SK-N-SH (cell line): Measurements from ENCODE around the gene SERPINE1. TPM values are rescaled to one million over a fixed set of nuclear protein-coding genes. Genes with fewer than 3 reads are reported as not detected.

Experiments used
- CTCF ChIA-PET: fragments of 300-600, 350-600 bp; formaldehyde crosslinking; extraction: SDS; loops from one replicate; lab custom pipeline; 2021; lab: Yijun Ruan, JAX
- POLR2A ChIA-PET: fragments of 350-600 bp; sonication (Branson Sonifier 250); formaldehyde crosslinking; extraction: SDS; loops from one replicate; lab custom pipeline; 2020; ENCODE audit warnings: antibody characterized with exemption, inconsistent platforms; lab: Yijun Ruan, JAX
- DNase-seq: peaks from one replicate; pipeline ENCODE4 v3.0.0; 2012
- H2AFZ ChIP-seq: fragments of 200-600 bp; sonication (generic); 2 replicates; pipeline ENCODE4 v1.8.1; 2016; ENCODE audit warnings: antibody characterized with exemption, mild to moderate bottlenecking, low read depth
- H3F3A ChIP-seq: fragments of 200-600 bp; sonication (generic); replicated peaks from 2 replicates; pipeline ENCODE3; 2016; ENCODE audit warnings: antibody characterized with exemption, mild to moderate bottlenecking; ENCODE audit not compliant: insufficient read depth
- H3K27ac ChIP-seq, 2 experiments: fragments of 200-500 bp in 1 of 2; fragments of 200-600 bp in 1 of 2; sonication (Bioruptor generic) in 1 of 2; sonication (generic), shearing (Covaris generic) in 1 of 2; 2 replicates each; pipeline versions ENCODE4 v1.5.1 to v1.6.1; 2014 to 2016; ENCODE audit warnings: low read depth in 2 of 2, inconsistent platforms in 1 of 2, low read length in 1 of 2, mild to moderate bottlenecking in 1 of 2, mixed read lengths in 1 of 2
- H3K27me3 ChIP-seq: fragments of 200-600 bp; sonication (generic), shearing (Covaris generic); 2 replicates; pipeline ENCODE4 v1.6.1; 2016; ENCODE audit warnings: mixed run types; ENCODE audit not compliant: insufficient read depth
- H3K36me3 ChIP-seq, 2 experiments: fragments of 200-500 bp in 1 of 2; fragments of 200-600 bp in 1 of 2; sonication (Bioruptor generic) in 1 of 2; sonication (generic) in 1 of 2; replicated peaks in 1 of 2; 2 replicates each; pipeline versions ENCODE3 to v1.5.1; 2014 to 2016; ENCODE audit warnings: low read length in 1 of 2, mild to moderate bottlenecking in 1 of 2; ENCODE audit not compliant: insufficient read depth in 2 of 2, control insufficient read depth in 1 of 2
- H3K4me1 ChIP-seq, 2 experiments: fragments of 200-500 bp in 1 of 2; fragments of 200-600 bp in 1 of 2; sonication (Bioruptor generic) in 1 of 2; sonication (generic), shearing (Covaris generic) in 1 of 2; 2 replicates each; pipeline versions ENCODE4 v1.5.1 to v1.6.1; 2014 to 2016; ENCODE audit warnings: low read depth in 1 of 2, low read length in 1 of 2, mixed run types in 1 of 2; ENCODE audit not compliant: insufficient read depth in 2 of 2, control insufficient read depth in 1 of 2
- H3K4me2 ChIP-seq: fragments of 200-600 bp; sonication (generic), shearing (Covaris generic); 2 replicates; pipeline ENCODE4 v1.6.1; 2017; ENCODE audit warnings: mixed run types
- H3K4me3 ChIP-seq, 2 experiments: fragments of 200-500 bp in 1 of 2; fragments of 200-600 bp in 1 of 2; sonication (Bioruptor generic) in 1 of 2; sonication (generic), shearing (Covaris generic) in 1 of 2; 2 replicates each; pipeline versions ENCODE4 v1.5.1 to v1.8.1; 2014 to 2016; ENCODE audit warnings: low read depth in 2 of 2, inconsistent platforms in 1 of 2, low read length in 1 of 2, mild to moderate bottlenecking in 1 of 2, mixed read lengths in 1 of 2, moderate library complexity in 1 of 2
- H3K79me2 ChIP-seq: fragments of 200-600 bp; sonication (generic); 2 replicates; pipeline ENCODE4 v1.8.1; 2017; ENCODE audit warnings: mild to moderate bottlenecking; ENCODE audit not compliant: insufficient read depth
- H3K9ac ChIP-seq: fragments of 200-600 bp; sonication (generic); 2 replicates; pipeline ENCODE4 v1.6.1; 2017; ENCODE audit warnings: mixed run types
- H3K9me2 ChIP-seq: fragments of 200-600 bp; sonication (generic); 2 replicates; pipeline ENCODE4 v1.6.1; 2017; ENCODE audit warnings: mixed run types
- H3K9me3 ChIP-seq: fragments of 200-600 bp; sonication (generic); 2 replicates; pipeline ENCODE4 v1.6.1; 2017; ENCODE audit warnings: mixed run types, mild to moderate bottlenecking, moderate library complexity
- H4K20me1 ChIP-seq: fragments of 200-600 bp; sonication (generic); 2 replicates; pipeline ENCODE4 v1.6.1; 2017; ENCODE audit warnings: mild to moderate bottlenecking, mixed run types; ENCODE audit not compliant: insufficient read depth
- CHD2 ChIP-seq: fragments of 150-350 bp; IDR thresholded peaks from 2 replicates; pipeline ENCODE4 v1.6.1; 2018; ENCODE audit warnings: low read length; ENCODE audit not compliant: partially characterized antibody
- ELF1 ChIP-seq: IDR thresholded peaks from 2 replicates; pipeline ENCODE4 v1.4.0; 2012
- EP300 ChIP-seq, 2 experiments: IDR thresholded peaks; 2 replicates each; pipeline versions ENCODE4 v1.4.0 to v1.6.1; 2012; ENCODE audit warnings: borderline replicate concordance in 1 of 2, low read depth in 1 of 2, low read length in 1 of 2
- EZH2phosphoT487 ChIP-seq: fragments of 200-600 bp; sonication (generic); IDR thresholded peaks from 2 replicates; pipeline ENCODE4 v1.6.1; 2017; ENCODE audit warnings: low read depth, mixed run types, mild to moderate bottlenecking, antibody characterized with exemption, moderate library complexity, borderline replicate concordance
- FOSL2 ChIP-seq: IDR thresholded peaks from 2 replicates; pipeline ENCODE4 v1.4.0; 2012; ENCODE audit warnings: low read depth, mild to moderate bottlenecking, moderate library complexity, borderline replicate concordance
- FOXM1 ChIP-seq: IDR thresholded peaks from 2 replicates; pipeline ENCODE4 v1.4.0; 2012; ENCODE audit warnings: low read depth, mild to moderate bottlenecking
- GATA2 ChIP-seq: sonication (generic); formaldehyde crosslinking; IDR thresholded peaks from 2 replicates; pipeline ENCODE4 v1.5.0; 2020; ENCODE audit warnings: mild to moderate bottlenecking, missing genetic modification reagents
- IRF3 ChIP-seq: fragments of 150-350 bp; IDR thresholded peaks from 2 replicates; pipeline ENCODE4 v1.6.1; 2016; ENCODE audit warnings: mild to moderate bottlenecking, low read depth, low read length
- JUND ChIP-seq: IDR thresholded peaks from 2 replicates; pipeline ENCODE4 v1.4.0; 2012
- MAX ChIP-seq: IDR thresholded peaks from 2 replicates; pipeline ENCODE4 v1.4.0; 2012; ENCODE audit warnings: low read depth
- PBX3 ChIP-seq: IDR thresholded peaks from 2 replicates; pipeline ENCODE4; 2012
- POLR2AphosphoS5 ChIP-seq: IDR thresholded peaks from 2 replicates; pipeline ENCODE4 v1.6.1; 2012; ENCODE audit warnings: low read depth, low read length
- RAD21 ChIP-seq: IDR thresholded peaks from 2 replicates; pipeline ENCODE4 v1.6.1; 2012; ENCODE audit warnings: mild to moderate bottlenecking, low read length
- RCOR1 ChIP-seq: fragments of 150-350 bp; IDR thresholded peaks from 2 replicates; pipeline ENCODE4 v1.6.1; 2017; ENCODE audit warnings: antibody characterized with exemption, low read length
- REST ChIP-seq: IDR thresholded peaks from 2 replicates; pipeline ENCODE4 v1.6.1; 2012; ENCODE audit warnings: mild to moderate bottlenecking, low read depth, low read length, moderate library complexity
- RFX5 ChIP-seq: IDR thresholded peaks from 2 replicates; pipeline ENCODE4 v1.6.1; 2012; ENCODE audit warnings: mild to moderate bottlenecking, improper control_type of control experiment, low read length
- RXRA ChIP-seq: IDR thresholded peaks from 2 replicates; pipeline ENCODE4 v1.4.0; 2012; ENCODE audit warnings: low read depth, mild to moderate bottlenecking, borderline replicate concordance
- TCF12 ChIP-seq: IDR thresholded peaks from 2 replicates; pipeline ENCODE4 v1.4.0; 2012
- USF1 ChIP-seq: IDR thresholded peaks from 2 replicates; pipeline ENCODE4 v1.4.0; 2012; ENCODE audit warnings: low read depth, borderline replicate concordance
- YY1 ChIP-seq: IDR thresholded peaks from 2 replicates; pipeline ENCODE4 v1.4.0; 2012; ENCODE audit warnings: low read depth, mild to moderate bottlenecking
- WGBS: methylation state at CpG from one replicate; pipeline ENCODE4 v1.1.6; 2017; ENCODE audit warnings: low lambda C conversion rate; 5-methylcytosine and 5-hydroxymethylcytosine counted together
- polyA plus RNA-seq, 3 experiments: library from polyadenylated mRNA; depleted of rRNA; stranded (reverse); fragments of >200 nt; gene quantifications; 2 replicates each; pipeline ENCODE4 v1.2.3, GENCODE V29; 2012

Gene SERPINE1
- polyA plus RNA-seq, 1 of the 3 experiments (the other 2 are of a cell fraction), result 4,174 TPM

- no peak overlapping the region for H3K9ac ChIP-seq
- no peaks in the 10 kb centered on the region for H3K36me3 ChIP-seq
- H3K27ac ChIP-seq, result no peak overlapping the region
- peak overlapping the region; percentile 12; the same call in 1 of the 2 replicates for H2AFZ ChIP-seq
- H3F3A ChIP-seq, result peaks cover 24% of the 10 kb centered on the region
- H3K79me2 ChIP-seq, result peaks cover 8% of the 10 kb centered on the region
- no peak overlapping the region for H3K4me2 ChIP-seq
- H3K4me3 ChIP-seq, result no peak overlapping the region
- ChIA-PET CTCF (interaction anchor here (1.0 to 6.4 kb wide), 6 partner anchors 23 to 187 kb away, joined by 3 to 46 read pairs (median 4); partner anchors contain the start of genes ACHE and MUC12), POLR2A (no interaction called here)
- H3K9me2 ChIP-seq, result no peaks in the 10 kb centered on the region
- no peaks in the 10 kb centered on the region for H4K20me1 ChIP-seq
- H3K27me3 ChIP-seq, result no peaks in the 10 kb centered on the region
- H3K9me3 ChIP-seq, result no peaks in the 10 kb centered on the region
- 68% methylated on average over 1 of the region's 1 CpG for WGBS
- TF ChIP-seq CHD2 (no peak), FOSL2 (no peak), JUND (no peak), MAX (no peak), IRF3 (no peak), REST (no peak), GATA2 (CRISPR knock-in tag) (no peak), PBX3 (no peak), POLR2AphosphoS5 (no peak), USF1 (no peak), RAD21 (no peak), FOXM1 (no peak), TCF12 (no peak), RFX5 (no peak), ELF1 (no peak), EP300 (IDR thresholded peaks at IDR 0.05; ENCODE audit: borderline replicate concordance in 1 of 2, low read depth in 1 of 2, low read length in 1 of 2) (no peak), RCOR1 (no peak), RXRA (no peak), EZH2phosphoT487 (no peak), YY1 (no peak)
- no peak for DNase-seq
- H3K4me1 ChIP-seq, result peaks cover 0 to 4% of the 10 kb centered on the region in 2 experiments; a peak in 2 of 4 replicates
Measured at GRCh38 chr7:101081432-101081831, 45.5 kb upstream of the SERPINE1 start.
